ENCODE results near the gene VRK1.

The VRK1 gene

GRCh38 chr14:96906434-96906833, 109.3 kb downstream of the VRK1 start:
- TF ChIP-seq USF1 (IDR thresholded peaks at IDR 0.05) = peak; percentile 66
- no peak for TF ChIP-seq ZBTB7A (IDR thresholded peaks at IDR 0.05; ENCODE audit: low read depth)

GRCh38 chr14:96909841-96910364, 112.7 kb downstream of the VRK1 start:
- no peak for TF ChIP-seq RAD21 (IDR thresholded peaks at IDR 0.05; ENCODE audit: low read depth)
- TF ChIP-seq TEAD4 (IDR thresholded peaks at IDR 0.05) = no peak
- TF ChIP-seq CEBPB (IDR thresholded peaks at IDR 0.05) = no peak
- no peak for TF ChIP-seq NFIC (IDR thresholded peaks at IDR 0.05)
- TF ChIP-seq EGR1 (IDR thresholded peaks at IDR 0.05) = no peak
- TF ChIP-seq MAX (IDR thresholded peaks at IDR 0.05) = no peak
- no peak for TF ChIP-seq TAF1 (IDR thresholded peaks at IDR 0.05; ENCODE audit: low read depth)
- TF ChIP-seq USF1 (IDR thresholded peaks at IDR 0.05) = no peak
- no peak for TF ChIP-seq EP300 (IDR thresholded peaks at IDR 0.05; ENCODE audit: borderline replicate concordance)
- TF ChIP-seq TCF12 (IDR thresholded peaks at IDR 0.05; ENCODE audit: low read depth) = no peak
- TF ChIP-seq CREB1 (IDR thresholded peaks at IDR 0.05; ENCODE audit: low read depth) = no peak
- no peak for TF ChIP-seq FOXM1 (IDR thresholded peaks at IDR 0.05; ENCODE audit: borderline replicate concordance, low read depth)
- no peak for TF ChIP-seq ZBTB7A (IDR thresholded peaks at IDR 0.05; ENCODE audit: low read depth)
- no peak for TF ChIP-seq YY1 (IDR thresholded peaks at IDR 0.05; ENCODE audit: low read depth)
- no peak for TF ChIP-seq REST (IDR thresholded peaks at IDR 0.05; ENCODE audit: low read depth)

- no peak for TF ChIP-seq ZBTB7A (IDR thresholded peaks at IDR 0.05; ENCODE audit: low read depth)
- TF ChIP-seq CREB1 (IDR thresholded peaks at IDR 0.05; ENCODE audit: low read depth) = no peak
- no peak for TF ChIP-seq NFIC (IDR thresholded peaks at IDR 0.05)
Observed at GRCh38 chr14:96911499-96912149, 114.4 kb downstream of the VRK1 start.

- no peak for TF ChIP-seq NFIC (IDR thresholded peaks at IDR 0.05)
- no peak for TF ChIP-seq MAX (IDR thresholded peaks at IDR 0.05)
- TF ChIP-seq YY1 (IDR thresholded peaks at IDR 0.05; ENCODE audit: low read depth) = no peak
- no peak for TF ChIP-seq RAD21 (IDR thresholded peaks at IDR 0.05; ENCODE audit: low read depth)
- TF ChIP-seq TEAD4 (IDR thresholded peaks at IDR 0.05) = no peak
- no peak for TF ChIP-seq FOXM1 (IDR thresholded peaks at IDR 0.05; ENCODE audit: borderline replicate concordance, low read depth)
- TF ChIP-seq CREB1 (IDR thresholded peaks at IDR 0.05; ENCODE audit: low read depth) = no peak
- TF ChIP-seq EP300 (IDR thresholded peaks at IDR 0.05; ENCODE audit: borderline replicate concordance) = no peak
- TF ChIP-seq CEBPB (IDR thresholded peaks at IDR 0.05) = no peak
- no peak for TF ChIP-seq EGR1 (IDR thresholded peaks at IDR 0.05)
- TF ChIP-seq ZBTB7A (IDR thresholded peaks at IDR 0.05; ENCODE audit: low read depth) = no peak
- TF ChIP-seq USF1 (IDR thresholded peaks at IDR 0.05) = no peak
Observed at GRCh38 chr14:96914571-96915128, 117.5 kb downstream of the VRK1 start.

- no peak for TF ChIP-seq TCF12 (IDR thresholded peaks at IDR 0.05; ENCODE audit: low read depth)
- TF ChIP-seq EP300 (IDR thresholded peaks at IDR 0.05; ENCODE audit: borderline replicate concordance) = no peak
- TF ChIP-seq MAX (IDR thresholded peaks at IDR 0.05) = no peak
- no peak for TF ChIP-seq TAF1 (IDR thresholded peaks at IDR 0.05; ENCODE audit: low read depth)
- TF ChIP-seq ZBTB7A (IDR thresholded peaks at IDR 0.05; ENCODE audit: low read depth) = no peak
- no peak for TF ChIP-seq YY1 (IDR thresholded peaks at IDR 0.05; ENCODE audit: low read depth)
- TF ChIP-seq CREB1 (IDR thresholded peaks at IDR 0.05; ENCODE audit: low read depth) = no peak
- TF ChIP-seq EGR1 (IDR thresholded peaks at IDR 0.05) = no peak
Observed at GRCh38 chr14:96915478-96915877, 118.3 kb downstream of the VRK1 start.

- TF ChIP-seq NFIC (IDR thresholded peaks at IDR 0.05) (no peak), FOXM1 (IDR thresholded peaks at IDR 0.05; ENCODE audit: borderline replicate concordance, low read depth) (no peak), ZBTB7A (IDR thresholded peaks at IDR 0.05; ENCODE audit: low read depth) (no peak), YY1 (IDR thresholded peaks at IDR 0.05; ENCODE audit: low read depth) (no peak), MAX (IDR thresholded peaks at IDR 0.05) (no peak), TEAD4 (IDR thresholded peaks at IDR 0.05) (no peak), EGR1 (IDR thresholded peaks at IDR 0.05) (no peak), EP300 (IDR thresholded peaks at IDR 0.05; ENCODE audit: borderline replicate concordance) (no peak), TAF1 (IDR thresholded peaks at IDR 0.05; ENCODE audit: low read depth) (no peak), CEBPB (IDR thresholded peaks at IDR 0.05) (no peak), USF1 (IDR thresholded peaks at IDR 0.05) (no peak), RAD21 (IDR thresholded peaks at IDR 0.05; ENCODE audit: low read depth) (no peak), REST (IDR thresholded peaks at IDR 0.05; ENCODE audit: low read depth) (no peak), TCF12 (IDR thresholded peaks at IDR 0.05; ENCODE audit: low read depth) (no peak), CREB1 (IDR thresholded peaks at IDR 0.05; ENCODE audit: low read depth) (no peak)
Observed at GRCh38 chr14:96916751-96917150, 119.6 kb downstream of the VRK1 start.

All from Ishikawa (cell line).